HepG2 (cell line): ENCODE data around the gene SLC26A3. TPM values are rescaled to one million over a fixed set of nuclear protein-coding genes. Genes with fewer than 3 reads are reported as not detected.
A peak's percentile ranks its signal among the peaks of the same experiment; 100 is the strongest.

Experiments used
- AKAP8 ChIP-seq: sonication (generic); formaldehyde crosslinking; IDR thresholded peaks from 2 replicates; pipeline ENCODE4 v1.5.1; 2020; ENCODE audit warnings: mild to moderate bottlenecking, missing genetic modification reagents
- ATF1 ChIP-seq: IDR thresholded peaks from 2 replicates; pipeline ENCODE4 v1.6.1; 2016; ENCODE audit warnings: mild to moderate bottlenecking, control low read depth
- DMTF1 ChIP-seq: sonication (generic); formaldehyde crosslinking; IDR thresholded peaks from 2 replicates; pipeline ENCODE4 v1.4.0; 2020; ENCODE audit warnings: mild to moderate bottlenecking, missing genetic modification reagents
- FOXJ3 ChIP-seq: sonication (generic); formaldehyde crosslinking; IDR thresholded peaks from 2 replicates; pipeline ENCODE4 v1.4.0; 2020; ENCODE audit warnings: missing genetic modification reagents, mild to moderate bottlenecking, borderline replicate concordance
- KLF13 ChIP-seq: sonication (generic); formaldehyde crosslinking; IDR thresholded peaks from 2 replicates; pipeline ENCODE4 v1.4.0; 2020; ENCODE audit warnings: mild to moderate bottlenecking, missing genetic modification reagents
- NCOA1 ChIP-seq: sonication (generic); formaldehyde crosslinking; IDR thresholded peaks from 2 replicates; pipeline ENCODE4 v1.9.0; 2021; ENCODE audit warnings: missing genetic modification reagents
- PPARG ChIP-seq: conservative IDR thresholded peaks from 2 replicates; pipeline ENCODE4 v1.6.1; 2016; ENCODE audit warnings: missing biosample characterization, missing genetic modification reagents
- REPIN1 ChIP-seq: sonication (generic); formaldehyde crosslinking; IDR thresholded peaks from 2 replicates; pipeline ENCODE4 v1.8.0; 2022; ENCODE audit warnings: missing genetic modification reagents, low read depth, mild to moderate bottlenecking, borderline replicate concordance
- SMAD9 ChIP-seq: sonication (generic); formaldehyde crosslinking; IDR thresholded peaks from 2 replicates; pipeline ENCODE4 v1.5.1; 2020; ENCODE audit warnings: mild to moderate bottlenecking, missing genetic modification reagents
- TARDBP ChIP-seq: sonication (generic); formaldehyde crosslinking; IDR thresholded peaks from 2 replicates; pipeline ENCODE4 v1.8.0; 2022; ENCODE audit warnings: mild to moderate bottlenecking, missing genetic modification reagents
- THAP11 ChIP-seq: IDR thresholded peaks from 2 replicates; pipeline ENCODE4 v1.6.1; 2016; ENCODE audit warnings: missing biosample characterization, missing genetic modification reagents
- ZFP91 ChIP-seq: sonication (generic); formaldehyde crosslinking; IDR thresholded peaks from 2 replicates; pipeline ENCODE4 v1.9.0; 2022; ENCODE audit warnings: missing genetic modification reagents, mild to moderate bottlenecking, borderline replicate concordance
- ZNF251 ChIP-seq: sonication (generic); formaldehyde crosslinking; IDR thresholded peaks from 2 replicates; pipeline ENCODE4 v1.9.0; 2021; ENCODE audit warnings: mild to moderate bottlenecking, missing genetic modification reagents
- ZNF33A ChIP-seq: sonication (generic); formaldehyde crosslinking; IDR thresholded peaks from 2 replicates; pipeline ENCODE4 v1.5.1; 2020; ENCODE audit warnings: missing genetic modification reagents, mild to moderate bottlenecking, moderate library complexity, borderline replicate concordance
- polyA plus RNA-seq, 8 experiments: library from polyadenylated mRNA; depleted of rRNA in 3 of 8; stranded (reverse) in 7 of 8; unstranded in 1 of 8; fragments of >200 nt; fragmentation: Illumina TruSeq in 4 of 8; extraction: Trizol in 4 of 8; gene quantifications; 2 replicates each; pipeline versions ENCODE4 v1.2.1 to v1.2.3, GENCODE V29; 2011 to 2016; ENCODE audit warnings: low read depth in 4 of 8, missing spikeins in 1 of 8, mixed read lengths in 1 of 8; ENCODE audit not compliant: insufficient read depth in 1 of 8
- total RNA-seq, 5 experiments: library from RNA; depleted of rRNA; stranded (reverse); fragments of >200 nt; fragmentation: Illumina TruSeq; extraction: Trizol; gene quantifications; 2 replicates each; pipeline ENCODE4 v1.2.3, GENCODE V29; 2016; ENCODE audit warnings: low read depth in 1 of 5
- TF ChIP-seq, protein P1 (sequence below): sonication (generic); formaldehyde crosslinking; IDR thresholded peaks from 2 replicates; pipeline ENCODE4 v1.4.0; 2020; ENCODE audit warnings: missing genetic modification reagents
- TF ChIP-seq, protein P2 (sequence below), 2 experiments: sonication (generic) in 1 of 2; formaldehyde crosslinking in 1 of 2; IDR thresholded peaks; 2 replicates each; pipeline versions ENCODE4 v1.4.0 to v1.6.1; 2018 to 2020; ENCODE audit warnings: missing genetic modification reagents in 2 of 2, borderline replicate concordance in 1 of 2, low read depth in 1 of 2, mild to moderate bottlenecking in 1 of 2, missing biosample characterization in 1 of 2
- TF ChIP-seq, protein P3 (sequence below): sonication (generic); formaldehyde crosslinking; IDR thresholded peaks from 2 replicates; pipeline ENCODE4 v1.5.0; 2020; ENCODE audit warnings: mild to moderate bottlenecking, missing genetic modification reagents

The SLC26A3 gene
- total and polyA plus RNA-seq, 2 of the 13 experiments (the other 11 are each of a cell fraction or from before 2014, with no cell fraction given): 0.11 to 0.30 TPM

DNA sequence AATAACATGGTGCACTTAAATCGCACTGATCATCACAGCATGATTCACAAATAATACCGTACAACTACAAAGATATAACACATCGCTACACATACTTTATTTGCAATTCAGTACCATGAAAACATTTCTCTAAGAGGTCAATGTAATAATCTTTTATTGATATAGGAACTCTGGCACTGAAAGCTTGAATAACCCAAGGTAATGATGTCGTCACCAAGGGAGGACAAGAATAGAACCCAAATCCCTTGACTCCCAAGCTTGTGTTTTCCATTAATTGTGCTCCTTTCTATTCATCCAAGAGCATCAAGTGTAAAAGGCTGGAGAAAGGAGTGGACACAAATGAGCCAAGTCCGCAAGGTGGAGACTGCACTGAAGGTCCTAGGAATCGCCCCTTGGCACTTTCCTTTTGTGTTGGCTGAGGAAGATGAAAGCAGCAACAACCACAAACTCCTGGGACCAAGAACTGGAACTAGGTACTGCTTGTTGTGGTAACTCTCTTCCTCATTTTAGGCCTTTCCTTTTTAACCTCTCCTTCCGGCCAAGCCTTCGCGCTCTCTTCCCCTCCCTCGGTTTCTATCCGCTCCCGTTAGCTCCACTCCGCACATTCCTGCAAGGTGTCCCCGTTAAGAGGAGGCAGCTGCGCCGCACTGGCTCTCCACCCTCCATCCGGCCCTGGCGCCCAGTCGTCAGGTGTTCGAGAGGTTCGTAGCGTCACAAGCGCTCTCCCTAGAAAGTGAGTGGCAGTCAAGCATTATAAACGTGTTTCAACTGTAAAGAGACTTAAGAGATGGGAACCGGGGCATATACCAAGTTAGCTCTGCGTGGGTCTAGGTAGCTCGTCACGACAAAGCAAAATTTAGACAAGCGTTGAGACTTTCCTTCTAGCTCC lies 60.1 kb downstream of the SLC26A3 start (continued):
- TF ChIP-seq THAP11 (CRISPR knock-in tag) (no peak), ZNF251 (no peak), ZFP91 (no peak), ATF1 (CRISPR knock-in tag) (no peak), AKAP8 (CRISPR knock-in tag) (0 out of 2 replicates have a peak, but pooled peaks have one; percentile 19), TARDBP (CRISPR knock-in tag) (0 out of 2 replicates have a peak, but pooled peaks have one; percentile 7), DMTF1 (CRISPR knock-in tag) (no peak), SMAD9 (CRISPR knock-in tag) (0 out of 2 replicates have a peak, but pooled peaks have one; percentile 40), FOXJ3 (CRISPR knock-in tag) (no peak), KLF13 (CRISPR knock-in tag) (no peak), PPARG (0 out of 2 replicates have a peak, but pooled peaks have one; percentile 7), NCOA1 (CRISPR knock-in tag) (no peak), REPIN1 (CRISPR knock-in tag) (no peak), ZNF33A (CRISPR knock-in tag) (peak; percentile 71; the same call in 1 of the 2 replicates)
- TF ChIP-seq, protein P1, sequence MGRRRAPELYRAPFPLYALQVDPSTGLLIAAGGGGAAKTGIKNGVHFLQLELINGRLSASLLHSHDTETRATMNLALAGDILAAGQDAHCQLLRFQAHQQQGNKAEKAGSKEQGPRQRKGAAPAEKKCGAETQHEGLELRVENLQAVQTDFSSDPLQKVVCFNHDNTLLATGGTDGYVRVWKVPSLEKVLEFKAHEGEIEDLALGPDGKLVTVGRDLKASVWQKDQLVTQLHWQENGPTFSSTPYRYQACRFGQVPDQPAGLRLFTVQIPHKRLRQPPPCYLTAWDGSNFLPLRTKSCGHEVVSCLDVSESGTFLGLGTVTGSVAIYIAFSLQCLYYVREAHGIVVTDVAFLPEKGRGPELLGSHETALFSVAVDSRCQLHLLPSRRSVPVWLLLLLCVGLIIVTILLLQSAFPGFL: no peak
- TF ChIP-seq, protein P2, sequence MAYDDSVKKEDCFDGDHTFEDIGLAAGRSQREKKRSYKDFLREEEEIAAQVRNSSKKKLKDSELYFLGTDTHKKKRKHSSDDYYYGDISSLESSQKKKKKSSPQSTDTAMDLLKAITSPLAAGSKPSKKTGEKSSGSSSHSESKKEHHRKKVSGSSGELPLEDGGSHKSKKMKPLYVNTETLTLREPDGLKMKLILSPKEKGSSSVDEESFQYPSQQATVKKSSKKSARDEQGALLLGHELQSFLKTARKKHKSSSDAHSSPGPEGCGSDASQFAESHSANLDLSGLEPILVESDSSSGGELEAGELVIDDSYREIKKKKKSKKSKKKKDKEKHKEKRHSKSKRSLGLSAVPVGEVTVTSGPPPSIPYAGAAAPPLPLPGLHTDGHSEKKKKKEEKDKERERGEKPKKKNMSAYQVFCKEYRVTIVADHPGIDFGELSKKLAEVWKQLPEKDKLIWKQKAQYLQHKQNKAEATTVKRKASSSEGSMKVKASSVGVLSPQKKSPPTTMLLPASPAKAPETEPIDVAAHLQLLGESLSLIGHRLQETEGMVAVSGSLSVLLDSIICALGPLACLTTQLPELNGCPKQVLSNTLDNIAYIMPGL (CRISPR knock-in tag; IDR thresholded peaks at IDR 0.05; ENCODE audit: borderline replicate concordance in 1 of 2, low read depth in 1 of 2): no peak
- TF ChIP-seq, protein P3, sequence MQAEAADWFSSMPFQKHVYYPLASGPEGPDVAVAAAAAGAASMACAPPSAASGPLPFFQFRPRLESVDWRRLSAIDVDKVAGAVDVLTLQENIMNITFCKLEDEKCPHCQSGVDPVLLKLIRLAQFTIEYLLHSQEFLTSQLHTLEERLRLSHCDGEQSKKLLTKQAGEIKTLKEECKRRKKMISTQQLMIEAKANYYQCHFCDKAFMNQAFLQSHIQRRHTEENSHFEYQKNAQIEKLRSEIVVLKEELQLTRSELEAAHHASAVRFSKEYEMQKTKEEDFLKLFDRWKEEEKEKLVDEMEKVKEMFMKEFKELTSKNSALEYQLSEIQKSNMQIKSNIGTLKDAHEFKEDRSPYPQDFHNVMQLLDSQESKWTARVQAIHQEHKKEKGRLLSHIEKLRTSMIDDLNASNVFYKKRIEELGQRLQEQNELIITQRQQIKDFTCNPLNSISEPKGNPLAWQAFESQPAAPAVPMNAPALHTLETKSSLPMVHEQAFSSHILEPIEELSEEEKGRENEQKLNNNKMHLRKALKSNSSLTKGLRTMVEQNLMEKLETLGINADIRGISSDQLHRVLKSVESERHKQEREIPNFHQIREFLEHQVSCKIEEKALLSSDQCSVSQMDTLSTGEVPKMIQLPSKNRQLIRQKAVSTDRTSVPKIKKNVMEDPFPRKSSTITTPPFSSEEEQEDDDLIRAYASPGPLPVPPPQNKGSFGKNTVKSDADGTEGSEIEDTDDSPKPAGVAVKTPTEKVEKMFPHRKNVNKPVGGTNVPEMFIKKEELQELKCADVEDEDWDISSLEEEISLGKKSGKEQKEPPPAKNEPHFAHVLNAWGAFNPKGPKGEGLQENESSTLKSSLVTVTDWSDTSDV (CRISPR knock-in tag): no peak
